Stimulated activated naive B cell treated with anti-CD40 and anti-IgM and Interleukin-4, amounts not matched to agents 10 μg/mL and 1 μg/mL and 100 μg/mL, for 72 hours (primary cell): ENCODE data around the gene SYNJ2.
A peak's percentile ranks its signal among the peaks of the same experiment; 100 is the strongest.

Source experiments
- ATAC-seq, 2 donors: fragments of 150-1000 bp; cut with Tn5 transposase; replicated peaks; 2 replicates each; pipeline ENCODE4 v1.10.0; 2021; ENCODE audit warnings: moderate library complexity in 1 of 2
- DNase-seq: peaks from one replicate; pipeline ENCODE4 v3.0.0; 2021
- H3K27ac Mint-ChIP-seq: one replicate; pipeline ENCODE4 v1.8.0; 2022; ENCODE audit warnings: mild to moderate bottlenecking, mixed read lengths
- H3K27me3 Mint-ChIP-seq, 2 donors: one replicate each; pipeline ENCODE4 v1.8.0; 2022; ENCODE audit warnings: mixed read lengths in 2 of 2
- H3K36me3 Mint-ChIP-seq, 2 donors: one replicate each; pipeline ENCODE4 v1.8.0; 2022; ENCODE audit warnings: mixed read lengths in 2 of 2, mild to moderate bottlenecking in 1 of 2
- H3K4me1 Mint-ChIP-seq, 2 donors: one replicate each; pipeline ENCODE4 v1.8.0; 2022; ENCODE audit warnings: mixed read lengths in 2 of 2, mild to moderate bottlenecking in 1 of 2
- H3K4me3 Mint-ChIP-seq, 2 donors: one replicate each; pipeline ENCODE4 v1.8.0; 2022; ENCODE audit warnings: mild to moderate bottlenecking in 2 of 2, mixed read lengths in 2 of 2, moderate library complexity in 1 of 2
- H3K9me3 Mint-ChIP-seq, 2 donors: one replicate each; pipeline ENCODE4 v1.8.0; 2022; ENCODE audit warnings: mixed read lengths in 2 of 2, mild to moderate bottlenecking in 1 of 2

SYNJ2 gene

DNA sequence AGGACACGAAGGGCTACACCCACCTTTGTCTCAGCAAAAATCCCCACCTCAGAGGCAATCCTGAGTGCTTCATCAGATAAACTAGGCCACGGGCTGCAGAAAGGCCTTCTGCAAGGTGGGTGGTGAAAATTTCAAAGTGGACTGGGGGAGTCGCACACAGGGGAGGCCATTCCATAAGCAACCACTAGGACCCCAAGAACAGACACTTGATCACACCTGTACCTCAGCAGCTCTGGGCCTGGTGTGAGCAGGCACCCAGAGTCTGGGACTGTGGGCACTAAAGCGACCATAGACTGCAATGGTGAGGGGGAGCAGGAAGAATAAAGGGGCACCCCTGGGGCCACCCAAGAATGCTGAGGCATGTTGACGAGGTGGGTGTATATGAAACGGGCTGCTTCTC lies 133.8 kb downstream of the SYNJ2 start:
- DNase-seq = no peak
- no peaks in the 10 kb centered on the region for H3K27me3 Mint-ChIP-seq
- H3K9me3 Mint-ChIP-seq = no peaks in the 10 kb centered on the region
- ATAC-seq = no peak
- H3K4me3 Mint-ChIP-seq = no peak overlapping the region
- peaks cover 22 to 23% of the 10 kb centered on the region in 2 donors for H3K36me3 Mint-ChIP-seq
- peaks cover 3 to 5% of the 10 kb centered on the region in 2 donors for H3K4me1 Mint-ChIP-seq
- H3K27ac Mint-ChIP-seq = no peak overlapping the region

DNA sequence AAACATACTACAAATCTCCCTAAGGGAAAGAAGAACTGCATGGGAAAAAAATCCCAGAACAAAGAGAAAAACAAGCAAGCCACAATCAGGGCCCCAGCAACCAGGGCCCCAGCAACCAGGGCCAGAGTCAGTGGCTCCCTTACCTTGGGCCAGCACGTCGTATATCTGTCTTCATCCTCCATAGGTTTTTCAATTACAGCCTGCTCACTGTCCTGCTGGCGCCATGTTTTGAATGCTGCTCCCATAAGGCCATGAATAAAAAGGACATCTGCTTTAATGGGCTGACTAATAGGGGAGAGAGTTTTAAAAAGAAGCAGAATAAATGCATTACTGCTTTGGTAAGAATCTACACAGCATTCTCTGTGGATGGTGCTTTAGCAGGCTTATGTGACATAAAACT lies 137.2 kb downstream of the SYNJ2 start:
- ATAC-seq (no peak), DNase-seq (no peak)
- Mint-ChIP-seq H3K27me3 (no peaks in the 10 kb centered on the region), H3K9me3 (no peaks in the 10 kb centered on the region), H3K36me3 (peaks cover 19% of the 10 kb centered on the region in 2 donors), H3K4me3 (no peak overlapping the region), H3K4me1 (no peaks in the 10 kb centered on the region), H3K27ac (no peak overlapping the region)

GRCh38 chr6:158121335-158121734 lies 139.7 kb downstream of the SYNJ2 start:
- DNase-seq = no peak
- no peaks in the 10 kb centered on the region for H3K4me1 Mint-ChIP-seq
- H3K27me3 Mint-ChIP-seq = no peaks in the 10 kb centered on the region
- H3K27ac Mint-ChIP-seq = no peak overlapping the region
- no peaks in the 10 kb centered on the region for H3K9me3 Mint-ChIP-seq
- no peak overlapping the region for H3K4me3 Mint-ChIP-seq
- H3K36me3 Mint-ChIP-seq = peaks cover 18 to 22% of the 10 kb centered on the region in 2 donors
- no peak for ATAC-seq

DNA sequence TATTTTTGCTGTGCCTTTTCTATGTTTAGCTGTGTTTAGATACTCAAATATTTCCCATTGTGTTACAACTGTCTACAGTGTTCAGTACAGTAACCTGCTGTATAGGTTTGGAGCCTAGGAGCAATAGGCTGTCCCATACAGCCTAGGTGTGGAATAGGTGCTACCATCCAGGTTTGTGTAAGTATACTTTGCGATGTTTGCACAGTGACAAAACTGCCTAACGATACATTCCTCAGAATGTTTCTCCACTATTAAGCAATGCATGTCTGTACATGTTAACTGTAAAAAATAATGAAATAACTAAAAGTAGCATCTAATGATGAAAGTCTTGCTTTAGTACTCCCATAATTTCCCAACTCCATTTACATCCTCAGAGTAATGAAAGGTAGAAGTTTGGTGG lies 140.4 kb downstream of the SYNJ2 start:
- Mint-ChIP-seq H3K36me3 (peaks cover 17 to 22% of the 10 kb centered on the region in 2 donors), H3K9me3 (no peaks in the 10 kb centered on the region), H3K27ac (no peak overlapping the region), H3K4me1 (no peaks in the 10 kb centered on the region), H3K4me3 (no peak overlapping the region), H3K27me3 (no peaks in the 10 kb centered on the region)
- DNase-seq (no peak), ATAC-seq (no peak)

GRCh38 chr6:158124288-158124687 lies 142.6 kb downstream of the SYNJ2 start:
- peaks cover 14 to 19% of the 10 kb centered on the region in 2 donors for H3K36me3 Mint-ChIP-seq
- H3K4me1 Mint-ChIP-seq = no peaks in the 10 kb centered on the region

GRCh38 chr6:158125271-158125670 lies 143.6 kb downstream of the SYNJ2 start:
- no peak for ATAC-seq
- DNase-seq = no peak
- no peak overlapping the region for H3K27ac Mint-ChIP-seq
- H3K9me3 Mint-ChIP-seq = no peaks in the 10 kb centered on the region
- no peak overlapping the region for H3K4me3 Mint-ChIP-seq
- H3K36me3 Mint-ChIP-seq = peaks cover 13 to 19% of the 10 kb centered on the region in 2 donors
- no peaks in the 10 kb centered on the region for H3K27me3 Mint-ChIP-seq
- H3K4me1 Mint-ChIP-seq = no peaks in the 10 kb centered on the region

More at GRCh38 chr6:158124288-158124687, 142.6 kb downstream of the SYNJ2 start:
- H3K27ac Mint-ChIP-seq = no peak overlapping the region
- DNase-seq (no peak), ATAC-seq (no peak)
- H3K27me3 Mint-ChIP-seq = no peaks in the 10 kb centered on the region
- no peaks in the 10 kb centered on the region for H3K9me3 Mint-ChIP-seq
- H3K4me3 Mint-ChIP-seq = no peak overlapping the region

DNA sequence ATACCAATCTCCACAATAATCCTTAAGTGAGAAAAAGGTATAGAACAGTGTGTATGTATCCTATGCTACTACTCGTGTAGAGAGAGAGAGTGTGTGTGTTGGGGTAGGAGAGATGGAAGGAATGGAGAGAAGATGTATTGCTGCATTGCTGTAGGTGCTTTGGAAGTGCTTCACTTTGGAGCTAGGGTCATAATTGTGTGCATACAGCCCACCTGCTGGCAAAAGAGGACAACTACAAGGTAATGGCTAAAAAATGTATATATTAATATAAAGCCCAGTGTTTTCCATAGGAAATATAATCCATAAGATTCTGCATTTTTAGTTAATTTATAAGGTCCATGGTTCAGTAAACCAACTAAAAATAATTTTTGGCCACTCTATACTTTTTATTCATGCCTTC lies 150.3 kb downstream of the SYNJ2 start:
- peak; percentile 46 to 67 for ATAC-seq
- H3K36me3 Mint-ChIP-seq = peaks cover 3 to 4% of the 10 kb centered on the region in 2 donors
- H3K27me3 Mint-ChIP-seq = no peaks in the 10 kb centered on the region
- H3K9me3 Mint-ChIP-seq = no peaks in the 10 kb centered on the region
- H3K27ac Mint-ChIP-seq = no peak overlapping the region
- no peak overlapping the region for H3K4me3 Mint-ChIP-seq
- no peak for DNase-seq
- no peaks in the 10 kb centered on the region for H3K4me1 Mint-ChIP-seq

- ATAC-seq (no peak), DNase-seq (no peak)
- Mint-ChIP-seq H3K4me1 (no peaks in the 10 kb centered on the region), H3K27me3 (no peaks in the 10 kb centered on the region), H3K9me3 (no peaks in the 10 kb centered on the region), H3K4me3 (no peak overlapping the region), H3K36me3 (peaks cover 20 to 28% of the 10 kb centered on the region in 2 donors), H3K27ac (no peak overlapping the region)
Measured at GRCh38 chr6:158142789-158143188, 161.1 kb downstream of the SYNJ2 start.

- ATAC-seq (no peak), DNase-seq (no peak)
- Mint-ChIP-seq H3K36me3 (peaks cover 21 to 31% of the 10 kb centered on the region in 2 donors), H3K4me3 (no peak overlapping the region), H3K9me3 (no peaks in the 10 kb centered on the region), H3K4me1 (no peaks in the 10 kb centered on the region), H3K27ac (no peak overlapping the region), H3K27me3 (no peaks in the 10 kb centered on the region)
Measured at GRCh38 chr6:158143700-158144099, 162.0 kb downstream of the SYNJ2 start.
